K562 (cell line): Measurements from ENCODE around the gene FADS6. TPM values are rescaled to one million over a fixed set of nuclear protein-coding genes. Genes with fewer than 3 reads are reported as not detected.

Experiments used
- C11orf30 ChIP-seq: fragments of 450-650 bp; IDR thresholded peaks from 2 replicates; pipeline ENCODE4 v1.6.1; 2016; ENCODE audit warnings: low read depth, mild to moderate bottlenecking
- CBX8 ChIP-seq: fragments of 200-600 bp; sonication (generic); IDR thresholded peaks from 2 replicates; pipeline ENCODE4 v1.6.1; 2012; ENCODE audit warnings: borderline replicate concordance, mixed run types, low read depth, mild to moderate bottlenecking, moderate library complexity, mixed read lengths, low read length, control low read depth, inconsistent platforms; ENCODE audit not compliant: poor library complexity, severe bottlenecking; ENCODE audit errors: extremely low read depth
- FOXK2 ChIP-seq, 2 experiments: fragments of 450-650 bp; IDR thresholded peaks in 1 of 2; conservative IDR thresholded peaks in 1 of 2; 2 replicates each; pipeline ENCODE4 v1.6.1; 2016; ENCODE audit warnings: low read depth in 2 of 2, mild to moderate bottlenecking in 1 of 2
- GTF2E2 ChIP-seq: fragments of 200-800 bp; sonication (Bioruptor generic); IDR thresholded peaks from 2 replicates; pipeline ENCODE4 v1.6.1; 2016; ENCODE audit warnings: missing genetic modification characterization, missing compliant biosample characterization
- HEY1 ChIP-seq: fragments of 250-450 bp; sonication (Bioruptor Pico); IDR thresholded peaks from 2 replicates; pipeline ENCODE4 v1.5.0; 2020; ENCODE audit warnings: mild to moderate bottlenecking, moderate library complexity, borderline replicate concordance
- ILK ChIP-seq: fragments of 450-650 bp; IDR thresholded peaks from 2 replicates; pipeline ENCODE4 v1.6.1; 2016; ENCODE audit warnings: missing genetic modification characterization, low read depth, mild to moderate bottlenecking, missing compliant biosample characterization, moderate library complexity, borderline replicate concordance
- NBN ChIP-seq: fragments of 450-650 bp; IDR thresholded peaks from 2 replicates; pipeline ENCODE4 v1.6.1; 2016; ENCODE audit warnings: low read depth, mild to moderate bottlenecking
- NR2C1 ChIP-seq, 2 experiments: fragments of 450-650 bp; IDR thresholded peaks; 2 replicates each; pipeline ENCODE4 v1.6.1; 2017; ENCODE audit warnings: mild to moderate bottlenecking in 2 of 2, antibody characterized with exemption in 1 of 2, inconsistent platforms in 1 of 2, missing compliant biosample characterization in 1 of 2, missing genetic modification characterization in 1 of 2
- SMAD3 ChIP-seq: fragments of 450-650 bp; formaldehyde crosslinking; conservative IDR thresholded peaks from 2 replicates; pipeline ENCODE4 v1.4.0; 2020; ENCODE audit warnings: mild to moderate bottlenecking
- TRIM24 ChIP-seq, 2 experiments: fragments of 450-650 bp; IDR thresholded peaks; 2 replicates each; pipeline ENCODE4 v1.6.1; 2016
- ZNF507 ChIP-seq: conservative IDR thresholded peaks from 2 replicates; pipeline ENCODE4 v1.6.1; 2017; ENCODE audit warnings: missing genetic modification characterization, missing compliant biosample characterization
- ZNF699 ChIP-seq: fragments of 250-450 bp; sonication (Bioruptor Pico); IDR thresholded peaks from 2 replicates; pipeline ENCODE4 v1.8.0; 2021; ENCODE audit warnings: mild to moderate bottlenecking, moderate library complexity; ENCODE audit not compliant: insufficient replicate concordance
- polyA plus RNA-seq, 8 experiments: library from polyadenylated mRNA; depleted of rRNA in 4 of 8; stranded (reverse) in 5 of 8; unstranded in 3 of 8; fragments of >200 nt; fragmentation: Nextera tagmentation in 2 of 8; fragmentation: Illumina TruSeq in 1 of 8; extraction: Ambion mirVana in 2 of 8; extraction: Trizol in 1 of 8; gene quantifications; 2 replicates each; pipeline versions ENCODE4 v1.2.1 to v1.2.3, GENCODE V29; 2011 to 2014; ENCODE audit warnings: inconsistent platforms in 1 of 8, missing spikeins in 1 of 8
- total RNA-seq, 7 experiments: library from RNA; depleted of rRNA in 6 of 7; stranded (reverse); fragments of >200 nt in 6 of 7; fragmentation: Illumina TruSeq in 2 of 7; extraction: Trizol in 2 of 7; gene quantifications; 2 replicates each; pipeline versions ENCODE4 v1.2.1 to v1.2.3, GENCODE V29; 2011 to 2021; ENCODE audit warnings: low replicate concordance in 1 of 7
- TF ChIP-seq, protein P1 (sequence below), 2 experiments: fragments of 450-650 bp; IDR thresholded peaks; 2 replicates each; pipeline ENCODE4 v1.6.1; 2016; ENCODE audit warnings: mild to moderate bottlenecking in 2 of 2, borderline replicate concordance in 1 of 2, low read depth in 1 of 2, moderate library complexity in 1 of 2
- TF ChIP-seq, protein P2 (sequence below): fragments of 450-650 bp; IDR thresholded peaks from 2 replicates; pipeline ENCODE4 v1.6.1; 2016; ENCODE audit warnings: borderline replicate concordance

The FADS6 gene
- total and polyA plus RNA-seq, 9 of the 15 experiments (the other 6 are each of a cell fraction or from before 2014, with no cell fraction given), result 0.18 to 0.22 TPM; not detected in 7

DNA sequence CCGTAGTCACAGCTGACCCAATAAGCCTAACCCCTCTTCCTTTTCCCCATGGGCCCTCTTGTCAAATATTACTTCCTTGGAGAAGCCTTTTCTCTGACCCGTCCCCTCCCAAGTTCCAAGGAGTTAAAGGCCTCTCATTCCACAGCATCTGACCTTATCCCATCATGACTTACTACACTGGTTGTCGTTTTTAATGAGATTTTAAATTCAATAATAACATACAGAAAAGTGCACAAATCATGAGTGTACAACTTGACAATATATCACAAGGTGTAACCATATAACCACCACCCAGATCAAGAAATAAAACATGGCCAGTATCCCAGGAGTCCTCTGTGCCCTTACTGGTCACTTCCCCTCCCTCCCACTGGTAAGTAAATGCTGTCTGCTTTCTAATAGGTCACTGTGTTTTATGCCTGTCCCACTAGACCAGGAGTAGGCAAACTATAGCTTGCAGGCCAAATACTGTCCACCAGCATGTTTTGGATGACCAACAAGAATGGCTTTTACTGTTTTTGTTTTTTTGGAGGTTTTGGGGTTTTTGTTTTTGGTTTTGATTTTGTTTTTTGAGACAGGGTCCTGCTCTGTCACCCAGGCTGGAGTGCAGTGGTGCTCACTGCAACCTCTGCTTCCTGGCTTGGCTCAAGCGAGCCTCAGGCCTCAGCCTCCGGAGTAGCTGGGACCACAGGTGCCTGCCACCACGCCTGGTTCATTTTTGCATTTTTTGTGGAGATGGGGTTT is 19.4 kb downstream of the FADS6 start (continued):
- TF ChIP-seq ZNF507 (tag) (no peak), SMAD3 (CRISPR knock-in tag) (0 out of 2 replicates have a peak, but pooled peaks have one; percentile 22), NBN (peak; percentile 49; the same call in 1 of the 2 replicates), ILK (no peak), FOXK2 (conservative IDR thresholded peaks at IDR 0.05 in 1 of 2, IDR thresholded peaks at IDR 0.05 in 1 of 2; ENCODE audit: low read depth in 2 of 2) (peak; percentile 21 to 49; a peak in 1 of 4 replicates), HEY1 (no peak), GTF2E2 (tag) (peak; percentile 18; the same call in 1 of the 2 replicates), CBX8 (no peak), TRIM24 (IDR thresholded peaks at IDR 0.05) (no peak), C11orf30 (peak; percentile 43; the same call in 1 of the 2 replicates), NR2C1 (IDR thresholded peaks at IDR 0.05) (peak; percentile 22; the same call in 1 of the 2 replicates), NR2C1 (tag; IDR thresholded peaks at IDR 0.05) (0 out of 2 replicates have a peak, but pooled peaks have one; percentile 13), ZNF699 (CRISPR knock-in tag) (no peak)
- TF ChIP-seq, protein P1, sequence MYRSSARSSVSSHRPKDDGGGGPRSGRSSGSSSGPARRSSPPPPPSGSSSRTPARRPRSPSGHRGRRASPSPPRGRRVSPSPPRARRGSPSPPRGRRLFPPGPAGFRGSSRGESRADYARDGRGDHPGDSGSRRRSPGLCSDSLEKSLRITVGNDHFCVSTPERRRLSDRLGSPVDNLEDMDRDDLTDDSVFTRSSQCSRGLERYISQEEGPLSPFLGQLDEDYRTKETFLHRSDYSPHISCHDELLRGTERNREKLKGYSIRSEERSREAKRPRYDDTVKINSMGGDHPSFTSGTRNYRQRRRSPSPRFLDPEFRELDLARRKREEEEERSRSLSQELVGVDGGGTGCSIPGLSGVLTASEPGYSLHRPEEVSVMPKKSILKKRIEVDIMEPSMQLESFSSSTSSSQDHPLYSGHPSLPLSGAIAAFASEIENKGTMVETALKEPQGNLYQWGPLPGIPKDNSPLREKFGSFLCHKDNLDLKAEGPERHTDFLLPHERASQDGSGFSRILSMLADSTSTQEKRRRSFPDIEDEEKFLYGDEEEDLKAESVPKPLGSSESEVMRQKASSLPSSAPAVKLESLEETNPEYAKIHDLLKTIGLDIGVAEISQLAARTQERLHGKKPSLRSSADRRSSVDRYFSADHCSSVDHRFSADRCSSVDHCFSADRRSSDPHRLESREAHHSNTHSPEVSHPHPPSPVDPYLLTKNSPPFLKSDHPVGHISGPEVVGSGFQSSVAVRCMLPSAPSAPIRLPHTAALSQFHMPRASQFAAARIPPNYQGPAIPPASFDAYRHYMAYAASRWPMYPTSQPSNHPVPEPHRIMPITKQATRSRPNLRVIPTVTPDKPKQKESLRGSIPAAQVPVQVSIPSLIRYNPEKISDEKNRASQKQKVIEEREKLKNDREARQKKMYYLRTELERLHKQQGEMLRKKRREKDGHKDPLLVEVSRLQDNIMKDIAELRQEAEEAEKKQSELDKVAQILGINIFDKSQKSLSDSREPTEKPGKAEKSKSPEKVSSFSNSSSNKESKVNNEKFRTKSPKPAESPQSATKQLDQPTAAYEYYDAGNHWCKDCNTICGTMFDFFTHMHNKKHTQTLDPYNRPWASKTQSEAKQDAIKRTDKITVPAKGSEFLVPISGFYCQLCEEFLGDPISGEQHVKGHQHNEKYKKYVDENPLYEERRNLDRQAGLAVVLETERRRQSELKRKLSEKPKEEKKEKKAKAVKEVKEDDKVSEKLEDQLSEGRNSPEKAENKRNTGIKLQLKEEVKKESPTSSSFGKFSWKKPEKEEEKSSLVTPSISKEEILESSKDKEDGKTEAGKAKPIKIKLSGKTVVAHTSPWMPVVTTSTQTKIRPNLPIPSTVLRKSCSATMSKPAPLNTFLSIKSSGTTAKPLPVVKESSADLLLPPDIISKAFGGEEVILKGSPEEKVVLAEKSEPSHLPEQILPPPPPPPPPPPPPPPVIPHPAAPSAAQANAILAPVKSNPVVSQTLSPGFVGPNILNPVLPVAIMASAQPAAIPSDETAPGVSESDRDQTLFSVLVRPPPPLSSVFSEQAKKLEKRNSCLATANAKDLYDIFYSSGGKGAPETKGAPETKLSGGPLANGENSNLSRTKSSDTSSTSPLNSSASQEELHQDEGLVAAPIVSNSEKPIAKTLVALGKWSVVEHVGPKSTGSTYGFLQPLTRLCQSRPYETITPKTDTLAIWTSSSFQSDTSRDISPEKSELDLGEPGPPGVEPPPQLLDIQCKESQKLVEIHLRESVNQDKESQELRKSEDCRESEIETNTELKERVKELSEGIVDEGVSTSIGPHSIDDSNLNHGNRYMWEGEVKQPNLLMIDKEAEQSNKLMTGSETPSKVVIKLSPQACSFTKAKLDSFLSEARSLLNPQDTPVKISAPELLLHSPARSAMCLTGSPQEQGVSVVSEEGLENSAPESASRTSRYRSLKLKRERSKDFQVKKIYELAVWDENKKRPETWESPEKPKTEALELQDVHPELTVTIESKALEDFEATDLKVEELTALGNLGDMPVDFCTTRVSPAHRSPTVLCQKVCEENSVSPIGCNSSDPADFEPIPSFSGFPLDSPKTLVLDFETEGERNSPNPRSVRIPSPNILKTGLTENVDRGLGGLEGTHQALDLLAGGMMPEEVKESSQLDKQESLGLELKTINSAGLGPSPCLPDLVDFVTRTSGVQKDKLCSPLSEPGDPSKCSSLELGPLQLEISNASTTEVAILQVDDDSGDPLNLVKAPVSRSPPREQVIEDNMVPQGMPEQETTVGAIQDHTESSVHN (IDR thresholded peaks at IDR 0.05; ENCODE audit: borderline replicate concordance in 1 of 2, low read depth in 1 of 2), result no peak
- TF ChIP-seq, protein P2, sequence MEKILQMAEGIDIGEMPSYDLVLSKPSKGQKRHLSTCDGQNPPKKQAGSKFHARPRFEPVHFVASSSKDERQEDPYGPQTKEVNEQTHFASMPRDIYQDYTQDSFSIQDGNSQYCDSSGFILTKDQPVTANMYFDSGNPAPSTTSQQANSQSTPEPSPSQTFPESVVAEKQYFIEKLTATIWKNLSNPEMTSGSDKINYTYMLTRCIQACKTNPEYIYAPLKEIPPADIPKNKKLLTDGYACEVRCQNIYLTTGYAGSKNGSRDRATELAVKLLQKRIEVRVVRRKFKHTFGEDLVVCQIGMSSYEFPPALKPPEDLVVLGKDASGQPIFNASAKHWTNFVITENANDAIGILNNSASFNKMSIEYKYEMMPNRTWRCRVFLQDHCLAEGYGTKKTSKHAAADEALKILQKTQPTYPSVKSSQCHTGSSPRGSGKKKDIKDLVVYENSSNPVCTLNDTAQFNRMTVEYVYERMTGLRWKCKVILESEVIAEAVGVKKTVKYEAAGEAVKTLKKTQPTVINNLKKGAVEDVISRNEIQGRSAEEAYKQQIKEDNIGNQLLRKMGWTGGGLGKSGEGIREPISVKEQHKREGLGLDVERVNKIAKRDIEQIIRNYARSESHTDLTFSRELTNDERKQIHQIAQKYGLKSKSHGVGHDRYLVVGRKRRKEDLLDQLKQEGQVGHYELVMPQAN, result no peak
